H1 (cell line): ENCODE data around the gene FREM1. TPM values are rescaled to one million over a fixed set of nuclear protein-coding genes. Genes with fewer than 3 reads are reported as not detected.

Experiments
- CTCF ChIA-PET: fragments of 300-600 bp; sonication (Branson Sonifier 250); formaldehyde crosslinking; loops from one replicate; lab custom pipeline; 2021; ENCODE audit not compliant: partially characterized antibody; lab: Charles Lee
- POLR2A ChIA-PET: fragments of 300-600 bp; sonication (Branson Sonifier 250); formaldehyde crosslinking; loops from one replicate; lab custom pipeline; 2021; ENCODE audit warnings: inconsistent platforms; ENCODE audit not compliant: partially characterized antibody; lab: Charles Lee
- DNase-seq, 2 experiments: peaks; one replicate each; pipeline versions ENCODE4 v3.0.0 to v3.0.0-alpha.2; 2010 to 2022; ENCODE audit warnings: low spot score in 2 of 2, low read depth in 1 of 2, mixed read lengths in 1 of 2
- FAIRE-seq: peaks from 2 replicates; lab custom pipeline; 2011; peaks lifted over from hg19 to GRCh38; lab: Jason Lieb, UNC
- H2AFZ ChIP-seq: 2 replicates; pipeline ENCODE4 v1.8.1; 2012; ENCODE audit warnings: low read length, inconsistent platforms
- H2AK5ac ChIP-seq: 2 replicates; pipeline ENCODE4 v1.6.1; 2013; ENCODE audit warnings: low read depth, low read length
- H2BK120ac ChIP-seq: replicated peaks from 2 replicates; pipeline ENCODE3; 2013; ENCODE audit warnings: low read depth, low read length, inconsistent platforms
- H2BK12ac ChIP-seq: 2 replicates; pipeline ENCODE4 v1.6.1; 2013; ENCODE audit warnings: low read depth, low read length
- H2BK15ac ChIP-seq: 2 replicates; pipeline ENCODE4 v1.6.1; 2013; ENCODE audit warnings: low read length
- H2BK20ac ChIP-seq: 2 replicates; pipeline ENCODE4 v1.6.1; 2013; ENCODE audit warnings: low read length
- H2BK5ac ChIP-seq: 2 replicates; pipeline ENCODE4 v1.6.1; 2013; ENCODE audit warnings: low read depth, low read length
- H3K14ac ChIP-seq: 2 replicates; pipeline ENCODE4 v1.6.1; 2013; ENCODE audit warnings: inconsistent platforms; ENCODE audit not compliant: insufficient read length
- H3K18ac ChIP-seq: 2 replicates; pipeline ENCODE4 v1.6.1; 2013; ENCODE audit warnings: low read length; ENCODE audit errors: extremely low read depth
- H3K23ac ChIP-seq: 2 replicates; pipeline ENCODE4 v1.6.1; 2013; ENCODE audit warnings: inconsistent platforms; ENCODE audit not compliant: insufficient read length
- H3K23me2 ChIP-seq: 2 replicates; pipeline ENCODE4 v1.6.1; 2013; ENCODE audit warnings: low read depth, low read length
- H3K27ac ChIP-seq: 2 replicates; pipeline ENCODE4 v1.6.1; 2011; ENCODE audit warnings: low read depth, low read length, inconsistent platforms
- H3K27me3 ChIP-seq, 4 experiments: replicated peaks in 1 of 4; 1 replicate in 1 of 4; 2 replicates in 3 of 4; pipeline versions ENCODE4 v1.6.1 to v1.8.1; 2011 to 2013; ENCODE audit warnings: low read length in 3 of 4, mild to moderate bottlenecking in 3 of 4, inconsistent platforms in 2 of 4, mixed read lengths in 2 of 4, moderate library complexity in 1 of 4; ENCODE audit not compliant: control insufficient read depth in 3 of 4, insufficient read depth in 3 of 4; ENCODE audit errors: extremely low read depth in 1 of 4
- H3K36me3 ChIP-seq, 4 experiments: 2 replicates each; pipeline versions ENCODE4 v1.6.1 to v1.8.1; 2011 to 2013; ENCODE audit warnings: mild to moderate bottlenecking in 4 of 4, low read length in 3 of 4, moderate library complexity in 2 of 4, control low read depth in 1 of 4, inconsistent platforms in 1 of 4; ENCODE audit not compliant: insufficient read depth in 4 of 4, control insufficient read depth in 2 of 4
- H3K4ac ChIP-seq: replicated peaks from 2 replicates; pipeline ENCODE3; 2013; ENCODE audit warnings: low read length, low read depth, mixed read lengths, inconsistent platforms; ENCODE audit not compliant: insufficient read length
- H3K4me1 ChIP-seq, 4 experiments: replicated peaks in 1 of 4; 1 replicate in 1 of 4; 2 replicates in 3 of 4; pipeline versions ENCODE4 v1.6.1 to v1.8.1; 2011 to 2013; ENCODE audit warnings: low read length in 3 of 4, inconsistent platforms in 2 of 4, mixed read lengths in 1 of 4; ENCODE audit not compliant: insufficient read depth in 4 of 4, control insufficient read depth in 3 of 4
- H3K4me2 ChIP-seq, 2 experiments: 2 replicates each; pipeline versions ENCODE4 v1.6.1 to v1.8.1; 2011 to 2013; ENCODE audit warnings: low read depth in 2 of 2, low read length in 2 of 2, control low read depth in 1 of 2, inconsistent platforms in 1 of 2, mild to moderate bottlenecking in 1 of 2; ENCODE audit not compliant: insufficient read depth in 1 of 2
- H3K4me3 ChIP-seq, 4 experiments: fragments of 200-600, 300-600 bp in 1 of 4; sonication (generic), shearing (Covaris generic), sonication (Bioruptor Twin) in 1 of 4; 2 replicates each; pipeline versions ENCODE4 v1.5.1 to v1.8.1; 2011 to 2016; ENCODE audit warnings: low read length in 4 of 4, low read depth in 3 of 4, control low read depth in 2 of 4, inconsistent platforms in 2 of 4, mild to moderate bottlenecking in 2 of 4, mixed read lengths in 1 of 4, moderate library complexity in 1 of 4; ENCODE audit not compliant: insufficient read depth in 2 of 4; ENCODE audit errors: extremely low read depth in 1 of 4
- H3K56ac ChIP-seq: replicated peaks from 2 replicates; pipeline ENCODE3; 2013; ENCODE audit warnings: low read depth, mild to moderate bottlenecking, mixed read lengths, low read length, inconsistent platforms; ENCODE audit not compliant: insufficient read length
- H3K79me1 ChIP-seq: 2 replicates; pipeline ENCODE4 v1.6.1; 2013; ENCODE audit warnings: low read depth, low read length, control low read depth
- H3K79me2 ChIP-seq, 2 experiments: 2 replicates each; pipeline versions ENCODE4 v1.6.1 to v1.8.1; 2012 to 2013; ENCODE audit warnings: low read length in 2 of 2, mild to moderate bottlenecking in 2 of 2, inconsistent platforms in 1 of 2; ENCODE audit not compliant: insufficient read depth in 2 of 2, control insufficient read depth in 1 of 2
- H3K9ac ChIP-seq, 4 experiments: replicated peaks in 1 of 4; 1 replicate in 1 of 4; 2 replicates in 3 of 4; pipeline versions ENCODE4 v1.6.1 to v1.8.1; 2011 to 2013; ENCODE audit warnings: low read depth in 3 of 4, low read length in 3 of 4, control low read depth in 2 of 4, mild to moderate bottlenecking in 2 of 4, moderate library complexity in 2 of 4, inconsistent platforms in 1 of 4; ENCODE audit errors: extremely low read depth in 1 of 4
- H3K9me3 ChIP-seq, 2 experiments: 2 replicates each; pipeline versions ENCODE4 v1.6.1 to v1.8.1; 2012 to 2013; ENCODE audit warnings: mild to moderate bottlenecking in 2 of 2, moderate library complexity in 2 of 2, control low read depth in 1 of 2, inconsistent platforms in 1 of 2, low read depth in 1 of 2, low read length in 1 of 2, mixed read lengths in 1 of 2; ENCODE audit not compliant: insufficient read depth in 2 of 2
- H4K20me1 ChIP-seq, 2 experiments: replicated peaks in 1 of 2; 2 replicates each; pipeline versions ENCODE3 to v1.8.1; 2011 to 2013; ENCODE audit warnings: inconsistent platforms in 2 of 2, low read length in 2 of 2, mild to moderate bottlenecking in 1 of 2; ENCODE audit not compliant: insufficient read depth in 2 of 2, control insufficient read depth in 1 of 2
- H4K5ac ChIP-seq: 2 replicates; pipeline ENCODE4 v1.6.1; 2013; ENCODE audit warnings: low read length, low read depth, mixed read lengths, inconsistent platforms; ENCODE audit not compliant: insufficient read length
- H4K8ac ChIP-seq: 2 replicates; pipeline ENCODE4 v1.8.0; 2013; ENCODE audit warnings: mild to moderate bottlenecking, moderate library complexity, low read length, inconsistent platforms; ENCODE audit not compliant: insufficient read depth; ENCODE audit errors: extremely low read depth
- H4K91ac ChIP-seq: replicated peaks from 2 replicates; pipeline ENCODE3; 2013; ENCODE audit warnings: low read length, mixed read lengths, inconsistent platforms; ENCODE audit not compliant: insufficient read length
- ASH2L ChIP-seq: fragments of 200-600, 300-600 bp; sonication (generic); IDR thresholded peaks from one replicate; pipeline ENCODE4 v1.7.1; 2017; ENCODE audit warnings: low read length
- CBX5 ChIP-seq: fragments of 300-800, 300-1000 bp; sonication (generic); IDR thresholded peaks from 2 replicates; pipeline ENCODE4 v1.7.1; 2016; ENCODE audit warnings: antibody characterized with exemption, low read length, low read depth
- CBX8 ChIP-seq: fragments of 300-800, 300-1000 bp; sonication (generic); IDR thresholded peaks from 2 replicates; pipeline ENCODE4 v1.7.1; 2016; ENCODE audit warnings: low read depth, low read length, borderline replicate concordance
- CHD2 ChIP-seq: IDR thresholded peaks from 2 replicates; pipeline ENCODE4 v1.6.1; 2012; ENCODE audit warnings: low read length, improper control_type of control experiment
- CTBP2 ChIP-seq: IDR thresholded peaks from 2 replicates; pipeline ENCODE4 v1.7.0; 2011; ENCODE audit warnings: borderline replicate concordance, mild to moderate bottlenecking, moderate library complexity, mixed read lengths, low read length; ENCODE audit not compliant: insufficient read depth, insufficient read length
- EP300 ChIP-seq, 2 experiments: IDR thresholded peaks; 1 replicate in 1 of 2; 2 replicates in 1 of 2; pipeline ENCODE4 v1.6.1; 2011 to 2012; ENCODE audit warnings: low read depth in 2 of 2, low read length in 2 of 2, mild to moderate bottlenecking in 2 of 2, borderline replicate concordance in 1 of 2, inconsistent platforms in 1 of 2, moderate library complexity in 1 of 2
- KDM1A ChIP-seq: fragments of 200-600, 300-600 bp; sonication (generic); IDR thresholded peaks from 2 replicates; pipeline ENCODE4 v1.7.1; 2016; ENCODE audit warnings: mild to moderate bottlenecking, low read length, borderline replicate concordance
- KDM5A ChIP-seq: fragments of 200-600 bp; IDR thresholded peaks from 2 replicates; pipeline ENCODE4 v1.7.1; 2012; ENCODE audit warnings: mild to moderate bottlenecking, low read length, inconsistent platforms, mixed read lengths
- MAFK ChIP-seq: IDR thresholded peaks from 2 replicates; pipeline ENCODE4 v1.6.1; 2012; ENCODE audit warnings: low read depth, mild to moderate bottlenecking, improper control_type of control experiment, low read length
- POLR2AphosphoS5 ChIP-seq: IDR thresholded peaks from 2 replicates; pipeline ENCODE4 v1.6.1; 2011; ENCODE audit warnings: low read depth, low read length
- POU5F1 ChIP-seq: IDR thresholded peaks from 2 replicates; pipeline ENCODE4 v1.6.1; 2011; ENCODE audit warnings: low read depth, mild to moderate bottlenecking, low read length, moderate library complexity
- RFX5 ChIP-seq: IDR thresholded peaks from 2 replicates; pipeline ENCODE4 v1.6.1; 2011; ENCODE audit warnings: low read depth, low read length, improper control_type of control experiment, borderline replicate concordance
- TAF1 ChIP-seq: IDR thresholded peaks from 2 replicates; pipeline ENCODE4 v1.6.1; 2011; ENCODE audit warnings: mild to moderate bottlenecking, low read depth, low read length
- WGBS, 2 experiments: shearing (Covaris generic) in 1 of 2; methylation state at CpG; one replicate each; pipeline versions ENCODE4 v1.1.6 to v1.1.7; 2013 to 2015; ENCODE audit warnings: low lambda C conversion rate in 2 of 2, mixed read lengths in 2 of 2, inconsistent platforms in 1 of 2, low coverage in 1 of 2, missing lambda C conversion rate in 1 of 2; ENCODE audit not compliant: insufficient replicate concordance in 2 of 2, insufficient coverage in 1 of 2, insufficient read length in 1 of 2; ENCODE audit errors: extremely low coverage in 1 of 2, missing lambda C conversion rate in 1 of 2; 5-methylcytosine and 5-hydroxymethylcytosine counted together
- polyA plus RNA-seq, 7 experiments: library from polyadenylated mRNA; depleted of rRNA in 3 of 7; stranded (reverse) in 5 of 7; unstranded in 2 of 7; fragments of >200 nt in 5 of 7; fragments of 200-250 nt in 2 of 7; gene quantifications; 1 replicate in 5 of 7; 2 replicates in 1 of 7; 4 replicates in 1 of 7; pipeline versions ENCODE4 v1.2.1 to v1.2.3, GENCODE V29; 2011 to 2013; ENCODE audit warnings: missing spikeins in 2 of 7, mixed read lengths in 2 of 7
- total RNA-seq: library from RNA; stranded (reverse); fragmentation: NEBNext Ultra II Directional; extraction: Animal tissue kit (Norgen Biotek cat#: 25700); gene quantifications from 2 replicates; pipeline ENCODE4 v1.2.1, GENCODE V29; 2021
- TF ChIP-seq, protein P1 (sequence below): IDR thresholded peaks from 2 replicates; pipeline ENCODE4 v1.6.1; 2011; ENCODE audit warnings: low read depth, mild to moderate bottlenecking, low read length; ENCODE audit not compliant: insufficient read depth

Gene FREM1
- total and polyA plus RNA-seq, 2 of the 8 experiments (the other 6 are each of a cell fraction or from before 2014, with no cell fraction given), result 2.6 to 3.1 TPM

DNA sequence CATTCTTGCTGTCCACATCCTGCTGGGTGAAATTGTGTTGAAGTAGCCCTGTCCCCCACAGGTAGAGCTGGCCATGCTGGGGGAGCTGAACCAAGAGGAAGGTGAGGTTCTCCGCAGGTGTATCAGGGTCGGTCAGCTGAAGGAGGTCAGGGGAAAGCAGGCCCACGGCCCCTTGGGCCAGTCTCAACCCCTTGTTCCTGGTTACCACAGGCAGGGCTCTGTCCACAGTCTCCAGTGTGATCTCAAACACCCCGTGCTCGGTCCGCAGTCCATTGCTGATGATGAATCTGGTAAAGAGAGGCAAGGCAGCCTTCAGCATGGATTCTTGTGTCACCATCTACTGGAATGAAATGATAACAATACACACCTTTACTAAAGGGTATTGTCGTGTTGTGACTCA is 134.3 kb downstream of the FREM1 start:
- CTCF ChIA-PET, result interaction anchor here (0.6 to 1.8 kb wide), 2 partner anchors 231 to 310 kb away, joined by 4 to 8 read pairs; no protein-coding TSS in a partner anchor
- POLR2A ChIA-PET, result no interaction called here
- TF ChIP-seq CTBP2 (no peak), TAF1 (no peak), ASH2L (no peak), CBX5 (no peak), POU5F1 (no peak), RFX5 (no peak), CBX8 (no peak), MAFK (no peak), POLR2AphosphoS5 (no peak), KDM1A (no peak), CHD2 (no peak), KDM5A (no peak), EP300 (IDR thresholded peaks at IDR 0.05; ENCODE audit: borderline replicate concordance in 1 of 2, low read depth in 2 of 2, low read length in 2 of 2) (no peak)
- TF ChIP-seq, protein P1, sequence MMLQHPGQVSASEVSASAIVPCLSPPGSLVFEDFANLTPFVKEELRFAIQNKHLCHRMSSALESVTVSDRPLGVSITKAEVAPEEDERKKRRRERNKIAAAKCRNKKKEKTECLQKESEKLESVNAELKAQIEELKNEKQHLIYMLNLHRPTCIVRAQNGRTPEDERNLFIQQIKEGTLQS, result no peak

More for the DNA sequence above, 134.3 kb downstream of the FREM1 start:
- Histone ChIP-seq H3K23ac (no peak overlapping the region), H3K4me2 (no peak overlapping the region), H4K8ac (peak overlapping the region; percentile 35; the same call in 1 of the 2 replicates), H2BK5ac (no peak overlapping the region), H3K9me3 (no peaks in the 10 kb centered on the region), H3K27me3 (no peaks in the 10 kb centered on the region), H3K14ac (no peak overlapping the region), H2BK15ac (no peak overlapping the region), H3K36me3 (no peaks in the 10 kb centered on the region), H4K91ac (no peak overlapping the region), H3K79me1 (no peaks in the 10 kb centered on the region), H4K5ac (no peak overlapping the region), H3K56ac (no peak overlapping the region), H3K79me2 (no peaks in the 10 kb centered on the region), H3K4me3 (no peak overlapping the region), H3K9ac (no peak overlapping the region), H2AFZ (no peak overlapping the region), H2BK120ac (no peak overlapping the region), H2BK20ac (no peak overlapping the region), H3K27ac (no peak overlapping the region), H3K4ac (no peak overlapping the region), H3K18ac (no peak overlapping the region), H2BK12ac (no peak overlapping the region), H3K4me1 (no peaks in the 10 kb centered on the region; a peak in 1 of 7 replicates), H4K20me1 (no peaks in the 10 kb centered on the region), H3K23me2 (no peaks in the 10 kb centered on the region), H2AK5ac (no peak overlapping the region)
- DNase-seq (no peak), FAIRE-seq (no peak)
- 86% methylated on average over 7 of the region's 7 CpGs; no CpG with 5 or more reads in 1 of the 2 experiments for WGBS, 2 experiments
